Vagina (tissue), 2 donors: ENCODE data around the gene CASKIN2. TPM values are rescaled to one million over a fixed set of nuclear protein-coding genes. Genes with fewer than 3 reads are reported as not detected.
A peak's percentile ranks its signal among the peaks of the same experiment; 100 is the strongest.

Experiments used
- DNase-seq, 2 donors: peaks; one replicate each; pipeline ENCODE4 v3.0.0-alpha.2; 2017; ENCODE audit errors: extremely low spot score in 2 of 2
- H3K27ac ChIP-seq: fragments of 200-600 bp; sonication (generic); one replicate; pipeline ENCODE4 v1.5.1; 2019
- H3K27me3 ChIP-seq: fragments of 200-600 bp; sonication (generic); one replicate; pipeline ENCODE4 v1.5.1; 2019
- H3K36me3 ChIP-seq, 2 donors: fragments of 200-600 bp; sonication (generic); one replicate each; pipeline ENCODE4 v1.5.1; 2017 to 2019
- H3K4me1 ChIP-seq: fragments of 200-600 bp; sonication (generic); one replicate; pipeline ENCODE4 v1.5.1; 2019
- H3K4me3 ChIP-seq, 2 donors: fragments of 200-600 bp; sonication (generic); 1 replicate in 1 of 2; 2 replicates in 1 of 2; pipeline ENCODE4 v1.5.1; 2016 to 2019
- H3K9me3 ChIP-seq: fragments of 200-600 bp; sonication (generic); one replicate; pipeline ENCODE4 v1.5.1; 2019
- CTCF ChIP-seq, 3 experiments: fragments of 450-650 bp in 2 of 3; fragments of 200-600 bp in 1 of 3; sonication (generic) in 1 of 3; IDR thresholded peaks; one replicate each; pipeline ENCODE4 v1.5.1; 2017 to 2019; ENCODE audit warnings: antibody characterized with exemption in 3 of 3, mild to moderate bottlenecking in 2 of 3, moderate library complexity in 2 of 3
- POLR2A ChIP-seq, 2 donors: fragments of 450-650 bp; IDR thresholded peaks; one replicate each; pipeline ENCODE4 v1.6.1; 2017; ENCODE audit warnings: antibody characterized with exemption in 2 of 2, mild to moderate bottlenecking in 2 of 2, moderate library complexity in 2 of 2
- POLR2AphosphoS5 ChIP-seq, 2 donors: sonication (generic); formaldehyde crosslinking; IDR thresholded peaks; one replicate each; pipeline ENCODE4 v1.9.0; 2017; ENCODE audit warnings: antibody characterized with exemption in 2 of 2, mild to moderate bottlenecking in 2 of 2, low read depth in 1 of 2; ENCODE audit not compliant: insufficient read depth in 1 of 2
- intact Hi-C: fragments of 100-400 bp; cut with DNase I; formaldehyde crosslinking; loops from one replicate; pipeline ENCODE4 v1.15.1; 2023
- total RNA-seq: library from RNA; depleted of rRNA; stranded (reverse); fragments of >200 nt; gene quantifications from one replicate; pipeline ENCODE4 v1.2.3, GENCODE V29; 2016

CASKIN2 gene
- total RNA-seq, 1 donor from 2014 or later = 19.9 TPM

- no peak for DNase-seq
- TF ChIP-seq POLR2AphosphoS5 (IDR thresholded peaks at IDR 0.05; ENCODE audit: insufficient read depth in 1 of 2, low read depth in 1 of 2) = no peak
- no peak for TF ChIP-seq POLR2A (IDR thresholded peaks at IDR 0.05)
- TF ChIP-seq CTCF (IDR thresholded peaks at IDR 0.05) = no peak
- H3K27ac ChIP-seq = peak overlapping the region; percentile 80
- no peaks in the 10 kb centered on the region for H3K36me3 ChIP-seq
- H3K4me1 ChIP-seq = peaks cover 8% of the 10 kb centered on the region
- intact Hi-C loops = no loop called here
- no peak overlapping the region for H3K4me3 ChIP-seq
- no peaks in the 10 kb centered on the region for H3K9me3 ChIP-seq
- no peaks in the 10 kb centered on the region for H3K27me3 ChIP-seq
Measured at GRCh38 chr17:75550139-75550465, 34.8 kb upstream of the CASKIN2 start.

GRCh38 chr17:75549246-75550138 is 34.2 kb upstream of the CASKIN2 start:
- intact Hi-C loops = no loop called here
- Histone ChIP-seq H3K27ac (peak overlapping the region; percentile 80), H3K27me3 (no peaks in the 10 kb centered on the region), H3K9me3 (no peaks in the 10 kb centered on the region), H3K36me3 (no peaks in the 10 kb centered on the region), H3K4me3 (no peak overlapping the region), H3K4me1 (peaks cover 8% of the 10 kb centered on the region)
- TF ChIP-seq CTCF (IDR thresholded peaks at IDR 0.05) = no peak
- TF ChIP-seq POLR2AphosphoS5 (IDR thresholded peaks at IDR 0.05; ENCODE audit: insufficient read depth in 1 of 2, low read depth in 1 of 2) = peak in 1 of 2 donors; percentile 36
- no peak for TF ChIP-seq POLR2A (IDR thresholded peaks at IDR 0.05)
- no peak for DNase-seq

- intact Hi-C loops = no loop called here
- H3K4me3 ChIP-seq = no peak overlapping the region
- no peak for DNase-seq
- H3K36me3 ChIP-seq = no peaks in the 10 kb centered on the region
- no peaks in the 10 kb centered on the region for H3K27me3 ChIP-seq
- peaks cover 8% of the 10 kb centered on the region for H3K4me1 ChIP-seq
- H3K9me3 ChIP-seq = no peaks in the 10 kb centered on the region
- no peak overlapping the region for H3K27ac ChIP-seq
- TF ChIP-seq POLR2A (IDR thresholded peaks at IDR 0.05) = no peak
Measured at GRCh38 chr17:75548813-75549212, 33.5 kb upstream of the CASKIN2 start.

GRCh38 chr17:75547091-75547490 is 31.8 kb upstream of the CASKIN2 start:
- Histone ChIP-seq H3K27ac (no peak overlapping the region), H3K4me3 (no peak overlapping the region), H3K27me3 (no peaks in the 10 kb centered on the region), H3K4me1 (peaks cover 8% of the 10 kb centered on the region), H3K36me3 (no peaks in the 10 kb centered on the region), H3K9me3 (no peaks in the 10 kb centered on the region)
- intact Hi-C loops = no loop called here
- DNase-seq = no peak
- TF ChIP-seq POLR2AphosphoS5 (IDR thresholded peaks at IDR 0.05; ENCODE audit: insufficient read depth in 1 of 2, low read depth in 1 of 2) (no peak), CTCF (IDR thresholded peaks at IDR 0.05) (no peak), POLR2A (IDR thresholded peaks at IDR 0.05) (no peak)

- intact Hi-C loops = no loop called here
- H3K27ac ChIP-seq = no peak overlapping the region
- H3K4me3 ChIP-seq = no peak overlapping the region
- no peak for DNase-seq
- no peak for TF ChIP-seq CTCF (IDR thresholded peaks at IDR 0.05)
- TF ChIP-seq POLR2AphosphoS5 (IDR thresholded peaks at IDR 0.05; ENCODE audit: insufficient read depth in 1 of 2, low read depth in 1 of 2) = no peak
- no peak for TF ChIP-seq POLR2A (IDR thresholded peaks at IDR 0.05)
- no peaks in the 10 kb centered on the region for H3K9me3 ChIP-seq
- H3K4me1 ChIP-seq = peaks cover 8% of the 10 kb centered on the region
- no peaks in the 10 kb centered on the region for H3K27me3 ChIP-seq
- H3K36me3 ChIP-seq = no peaks in the 10 kb centered on the region
Measured at GRCh38 chr17:75546181-75546580, 30.8 kb upstream of the CASKIN2 start.
